Small intestine (tissue), 7 donors: ENCODE results near the gene LETM1. TPM values are rescaled to one million over a fixed set of nuclear protein-coding genes. Genes with fewer than 3 reads are reported as not detected.

Experiments
- DNase-seq, 2 donors: peaks; one replicate each; pipeline versions ENCODE4 v3.0.0 to v3.0.0-alpha.2; 2013
- FAIRE-seq: peaks from 2 replicates; lab custom pipeline; 2012; peaks lifted over from hg19 to GRCh38; lab: Jason Lieb, UNC
- H3K27ac ChIP-seq, 3 donors: one replicate each; pipeline ENCODE4 v1.5.1; 2013; ENCODE audit warnings: low read length in 2 of 3, mild to moderate bottlenecking in 2 of 3, control low read depth in 1 of 3, inconsistent platforms in 1 of 3, low read depth in 1 of 3, moderate library complexity in 1 of 3
- H3K27me3 ChIP-seq, 3 donors: one replicate each; pipeline ENCODE4 v1.6.1; 2013; ENCODE audit warnings: low read length in 3 of 3, inconsistent platforms in 1 of 3; ENCODE audit not compliant: control insufficient read depth in 3 of 3, insufficient read depth in 3 of 3
- H3K36me3 ChIP-seq, 3 donors: one replicate each; pipeline ENCODE4 v1.6.1; 2013; ENCODE audit warnings: low read length in 3 of 3, inconsistent platforms in 1 of 3, low read depth in 1 of 3, mild to moderate bottlenecking in 1 of 3, moderate library complexity in 1 of 3; ENCODE audit not compliant: control insufficient read depth in 3 of 3, insufficient read depth in 2 of 3
- H3K4me1 ChIP-seq, 3 donors: one replicate each; pipeline ENCODE4 v1.6.1; 2013; ENCODE audit warnings: low read length in 2 of 3, inconsistent platforms in 1 of 3, low read depth in 1 of 3, mild to moderate bottlenecking in 1 of 3, moderate library complexity in 1 of 3; ENCODE audit not compliant: control insufficient read depth in 3 of 3, insufficient read depth in 2 of 3
- H3K4me3 ChIP-seq, 3 donors: one replicate each; pipeline ENCODE4 v1.5.1; 2013; ENCODE audit warnings: low read length in 3 of 3, control low read depth in 1 of 3, inconsistent platforms in 1 of 3, low read depth in 1 of 3, mild to moderate bottlenecking in 1 of 3, moderate library complexity in 1 of 3
- H3K9me3 ChIP-seq, 2 donors: one replicate each; pipeline ENCODE4 v1.6.1; 2013; ENCODE audit warnings: low read depth in 1 of 2, low read length in 1 of 2; ENCODE audit not compliant: control insufficient read depth in 2 of 2, insufficient read depth in 1 of 2
- WGBS, 3 donors: extraction: QIAGEN DNeasy Blood & Tissue Kit; methylation state at CpG; one replicate each; pipeline ENCODE4 v1.1.7; 2013; 5-methylcytosine and 5-hydroxymethylcytosine counted together
- polyA plus RNA-seq, 4 donors: library from polyadenylated mRNA; stranded (reverse) in 3 of 4; unstranded in 1 of 4; fragments of 200-250 nt in 3 of 4; fragments of 120-200 nt in 1 of 4; gene quantifications; one replicate each; pipeline versions ENCODE4 v1.2.1 to v1.2.3, GENCODE V29; 2013
- donor health status: healthy with polysubstance abuse.
- donor health status: control.
- donor health status: control.
- donor health status: Bipolar disorder and iron deficiency.
- donor health status: healthy.

LETM1 gene
- polyA plus RNA-seq, 4 donors = 19.7 to 28.5 (median 23.1) TPM

DNA sequence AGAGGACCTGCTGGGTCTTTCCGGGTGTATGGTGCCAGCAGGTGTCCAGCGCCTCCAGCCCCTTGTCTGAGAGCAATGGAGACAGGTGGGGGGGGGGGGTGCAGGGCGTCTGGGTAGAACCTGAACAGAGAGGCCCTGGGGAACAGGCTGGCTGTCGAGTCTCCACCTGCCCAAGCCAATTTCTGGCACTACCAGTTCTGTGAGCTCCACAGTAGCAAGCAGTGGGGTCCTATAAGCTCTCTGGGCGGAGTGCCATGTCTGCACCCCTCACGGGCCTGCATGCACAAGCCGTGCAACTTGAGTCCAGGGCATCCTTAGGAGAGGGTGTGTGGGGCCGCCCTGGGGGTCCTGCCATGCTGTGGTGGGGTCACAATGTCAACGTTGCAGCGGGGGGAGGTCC, 72.9 kb downstream of the LETM1 start:
- no peak for DNase-seq
- FAIRE-seq = no peak

DNA sequence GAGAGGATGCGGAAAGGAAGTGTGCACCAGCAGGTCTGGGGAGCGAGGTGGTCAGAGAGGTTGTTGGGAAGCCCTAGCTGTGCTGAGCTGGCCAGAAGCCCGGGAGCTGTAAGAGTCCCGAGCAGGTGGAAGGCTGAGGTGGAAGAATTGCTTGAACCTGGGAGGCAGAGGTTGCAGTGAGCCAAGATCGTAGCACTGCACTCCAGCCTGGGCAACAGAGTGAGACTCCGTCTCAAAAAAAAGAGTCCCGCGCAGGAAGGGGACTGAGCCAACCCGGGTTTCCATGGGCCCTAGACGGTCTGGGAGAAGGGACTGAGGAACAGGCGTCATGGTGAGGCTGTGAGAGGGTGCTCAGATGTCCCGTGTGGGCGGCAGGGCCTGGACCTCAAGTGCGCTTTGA, 75.5 kb downstream of the LETM1 start:
- no peak for DNase-seq
- no peak overlapping the region for H3K4me3 ChIP-seq
- WGBS, 3 donors = 69 to 82% (median 76%) methylated on average over 14 of the region's 14 CpGs
- H3K4me1 ChIP-seq = peaks cover 0 to 37% (median 0%) of the 10 kb centered on the region in 3 donors
- no peak for FAIRE-seq
- H3K36me3 ChIP-seq = no peaks in the 10 kb centered on the region
- no peaks in the 10 kb centered on the region for H3K9me3 ChIP-seq
- H3K27me3 ChIP-seq = no peaks in the 10 kb centered on the region
- no peak overlapping the region for H3K27ac ChIP-seq

More for the DNA sequence above, 72.9 kb downstream of the LETM1 start:
- peaks cover 0 to 51% (median 0%) of the 10 kb centered on the region in 3 donors for H3K4me1 ChIP-seq
- 61 to 79% (median 77%) methylated on average over 9 to 10 of the region's 10 CpGs for WGBS, 3 donors
- no peak overlapping the region for H3K27ac ChIP-seq
- H3K4me3 ChIP-seq = no peak overlapping the region
- H3K27me3 ChIP-seq = no peaks in the 10 kb centered on the region
- no peaks in the 10 kb centered on the region for H3K9me3 ChIP-seq
- no peaks in the 10 kb centered on the region for H3K36me3 ChIP-seq

DNA sequence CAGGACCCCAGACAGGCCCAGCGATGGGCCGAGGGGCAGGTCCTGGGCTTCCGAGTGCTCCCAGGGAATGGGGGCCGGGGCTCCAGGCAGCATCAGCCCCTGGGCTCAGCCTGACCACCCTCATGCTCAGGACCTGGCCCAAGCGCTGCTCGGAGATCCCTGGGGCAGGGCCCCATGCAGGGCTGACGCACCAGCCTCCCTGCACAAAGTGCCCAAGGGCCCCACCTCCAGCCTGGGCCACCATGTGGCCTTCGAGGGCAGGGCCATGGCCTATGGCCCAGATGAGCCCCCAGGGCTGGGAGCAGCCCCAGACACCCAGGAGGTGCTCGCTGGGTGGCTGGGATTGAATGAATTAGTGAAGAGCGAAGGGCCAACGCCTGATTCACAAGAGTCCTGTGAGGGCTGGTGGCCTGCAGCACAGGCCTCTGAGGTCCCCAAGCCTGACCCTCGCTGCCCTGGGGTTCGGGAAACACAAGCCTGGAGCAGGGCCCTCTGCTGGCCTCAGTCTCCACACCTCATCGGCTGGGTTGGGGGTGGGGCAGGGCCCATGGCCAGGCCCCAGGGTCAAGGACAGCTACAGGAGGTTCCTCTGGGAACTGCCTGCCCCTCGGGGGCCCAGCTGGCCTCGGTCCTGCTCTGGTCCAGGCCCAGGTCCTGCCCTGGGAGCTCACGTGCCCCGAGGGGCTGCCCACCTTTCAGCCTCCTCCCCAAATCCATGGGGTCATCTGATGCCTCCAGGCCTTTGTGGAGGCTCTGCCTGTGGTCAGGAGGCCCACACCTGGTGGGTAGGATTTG, 76.2 kb downstream of the LETM1 start:
- no peak overlapping the region for H3K4me3 ChIP-seq

GRCh38 chr4:1778642-1779392, 77.1 kb downstream of the LETM1 start:
- FAIRE-seq = no peak
- WGBS, 3 donors = 74 to 85% (median 85%) methylated on average over 15 to 18 of the region's 18 CpGs

More for the DNA sequence above, 76.2 kb downstream of the LETM1 start:
- no peaks in the 10 kb centered on the region for H3K36me3 ChIP-seq
- no peak overlapping the region for H3K27ac ChIP-seq
- H3K9me3 ChIP-seq = no peaks in the 10 kb centered on the region
- FAIRE-seq (no peak), DNase-seq (no peak)
- H3K27me3 ChIP-seq = no peaks in the 10 kb centered on the region
- WGBS, 3 donors = 71 to 81% (median 80%) methylated on average over 14 to 18 of the region's 18 CpGs
- peaks cover 0 to 30% (median 0%) of the 10 kb centered on the region in 3 donors for H3K4me1 ChIP-seq

DNA sequence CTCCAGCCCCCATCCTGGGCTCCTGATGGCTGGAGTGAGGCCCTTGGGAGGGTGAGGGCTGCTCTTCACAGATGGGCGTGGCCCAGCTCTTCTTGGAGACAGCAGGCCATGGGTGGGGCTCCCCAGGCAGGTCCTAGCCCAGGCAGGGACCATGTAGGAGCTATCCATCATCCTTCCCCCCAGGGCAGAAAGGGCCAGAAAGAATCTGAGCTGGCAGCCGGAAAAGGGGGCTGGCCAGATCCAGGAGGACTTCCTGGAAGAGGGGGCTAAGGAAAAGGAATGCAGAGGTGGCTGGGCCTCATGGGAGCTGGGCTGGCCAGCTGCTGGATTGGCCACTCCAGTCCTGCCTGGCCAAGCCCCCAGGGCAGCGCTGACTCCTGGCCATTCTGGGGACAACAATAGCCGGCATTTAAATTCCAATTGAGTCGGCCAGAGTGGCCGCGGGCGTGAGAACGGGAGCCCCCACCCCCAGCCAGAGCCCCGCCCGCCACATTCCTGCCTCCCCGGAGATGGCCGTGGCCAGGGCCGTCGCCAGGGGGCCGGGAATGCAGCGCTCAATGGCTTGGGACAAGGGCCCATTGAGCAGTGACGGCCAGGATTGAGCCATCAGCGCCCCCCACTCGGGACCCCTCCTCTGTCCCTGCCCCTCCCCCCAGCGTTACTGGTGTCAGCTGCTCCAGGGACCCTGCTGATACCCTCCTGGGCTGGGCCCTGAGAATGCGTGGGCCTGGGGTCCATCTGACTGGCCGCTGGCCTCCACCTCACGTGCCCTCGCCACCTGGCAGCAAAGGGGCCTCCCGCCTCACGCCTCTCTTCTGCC, 77.9 kb downstream of the LETM1 start:
- WGBS, 3 donors = 45 to 57% (median 55%) methylated on average over 17 to 27 of the region's 27 CpGs
- Histone ChIP-seq H3K9me3 (no peaks in the 10 kb centered on the region), H3K4me1 (peaks cover 0 to 30% (median 0%) of the 10 kb centered on the region in 3 donors), H3K4me3 (no peak overlapping the region), H3K27ac (no peak overlapping the region), H3K27me3 (no peaks in the 10 kb centered on the region), H3K36me3 (no peaks in the 10 kb centered on the region)
- DNase-seq = peak in 1 of 2 donors; percentile 28
- no peak for FAIRE-seq

More at GRCh38 chr4:1778642-1779392, 77.1 kb downstream of the LETM1 start:
- Histone ChIP-seq H3K9me3 (no peaks in the 10 kb centered on the region), H3K4me1 (peaks cover 0 to 25% (median 0%) of the 10 kb centered on the region in 3 donors), H3K27me3 (no peaks in the 10 kb centered on the region), H3K36me3 (no peaks in the 10 kb centered on the region), H3K27ac (no peak overlapping the region), H3K4me3 (no peak overlapping the region)
- DNase-seq = no peak

DNA sequence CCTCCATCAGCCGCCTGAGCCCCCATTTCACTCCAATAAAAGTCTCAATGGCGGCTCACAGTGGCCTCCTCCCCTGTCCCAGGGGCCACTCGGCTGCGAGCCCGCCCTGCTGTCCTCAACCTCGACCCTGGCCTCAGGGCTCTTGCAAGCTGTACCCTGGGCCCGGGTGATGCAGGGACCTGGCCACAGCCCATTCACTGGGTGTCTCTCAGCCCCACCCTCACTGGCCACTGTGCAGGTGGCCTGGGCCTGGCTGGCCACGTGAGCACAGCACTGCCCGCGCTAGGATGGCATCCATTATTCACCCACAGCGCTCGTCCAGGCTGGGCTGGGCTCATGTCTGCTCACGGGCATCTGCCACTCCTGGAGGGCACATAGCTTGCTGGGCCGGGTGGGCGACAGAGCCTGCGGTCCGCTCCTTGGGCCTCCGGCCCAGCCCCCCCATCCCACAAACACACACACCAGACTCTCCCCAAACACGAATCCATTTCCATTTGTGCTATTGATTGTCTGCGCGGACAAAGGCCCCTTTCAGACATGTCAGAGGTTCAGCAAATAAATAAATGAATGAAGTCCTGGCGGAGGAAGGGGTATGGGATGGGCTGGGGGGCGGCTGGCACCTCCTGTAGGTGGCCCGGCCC, 79.3 kb downstream of the LETM1 start:
- FAIRE-seq = no peak
- Histone ChIP-seq H3K27me3 (no peaks in the 10 kb centered on the region), H3K4me3 (no peak overlapping the region), H3K36me3 (no peaks in the 10 kb centered on the region), H3K9me3 (no peaks in the 10 kb centered on the region), H3K4me1 (peaks cover 0 to 44% (median 0%) of the 10 kb centered on the region in 3 donors), H3K27ac (no peak overlapping the region)
- WGBS, 3 donors = 86 to 89% (median 87%) methylated on average over 24 of the region's 24 CpGs
- no peak for DNase-seq

GRCh38 chr4:1775731-1776500, 80.0 kb downstream of the LETM1 start:
- FAIRE-seq = no peak
- WGBS, 3 donors = 72 to 78% (median 78%) methylated on average over 22 to 23 of the region's 23 CpGs
- peaks cover 0 to 6% (median under 1%) of the 10 kb centered on the region in 3 donors for H3K27me3 ChIP-seq
- no peak overlapping the region for H3K4me3 ChIP-seq
- no peaks in the 10 kb centered on the region for H3K36me3 ChIP-seq
- peaks cover 0 to 51% (median 0%) of the 10 kb centered on the region in 3 donors for H3K4me1 ChIP-seq
- DNase-seq = no peak
- H3K9me3 ChIP-seq = no peaks in the 10 kb centered on the region
- H3K27ac ChIP-seq = no peak overlapping the region
